ENCODE data around the gene PCCA.

GRCh38 chr13:100460266-100460665 lies 371.4 kb downstream of the PCCA start:
- TF ChIP-seq CTCF (IDR thresholded peaks at IDR 0.05) (no peak), POLR2A (IDR thresholded peaks at IDR 0.05) (no peak)

Measured in adrenal gland (tissue), 5 donors.